HG03571 (cell line): ENCODE results near the gene FBRSL1.

ENCODE experiments used
- ATAC-seq: cut with Tn5 transposase; IDR thresholded peaks from one replicate; pipeline ENCODE4 v1.9.1; 2021; ENCODE audit not compliant: unreplicated experiment

FBRSL1 gene

DNA sequence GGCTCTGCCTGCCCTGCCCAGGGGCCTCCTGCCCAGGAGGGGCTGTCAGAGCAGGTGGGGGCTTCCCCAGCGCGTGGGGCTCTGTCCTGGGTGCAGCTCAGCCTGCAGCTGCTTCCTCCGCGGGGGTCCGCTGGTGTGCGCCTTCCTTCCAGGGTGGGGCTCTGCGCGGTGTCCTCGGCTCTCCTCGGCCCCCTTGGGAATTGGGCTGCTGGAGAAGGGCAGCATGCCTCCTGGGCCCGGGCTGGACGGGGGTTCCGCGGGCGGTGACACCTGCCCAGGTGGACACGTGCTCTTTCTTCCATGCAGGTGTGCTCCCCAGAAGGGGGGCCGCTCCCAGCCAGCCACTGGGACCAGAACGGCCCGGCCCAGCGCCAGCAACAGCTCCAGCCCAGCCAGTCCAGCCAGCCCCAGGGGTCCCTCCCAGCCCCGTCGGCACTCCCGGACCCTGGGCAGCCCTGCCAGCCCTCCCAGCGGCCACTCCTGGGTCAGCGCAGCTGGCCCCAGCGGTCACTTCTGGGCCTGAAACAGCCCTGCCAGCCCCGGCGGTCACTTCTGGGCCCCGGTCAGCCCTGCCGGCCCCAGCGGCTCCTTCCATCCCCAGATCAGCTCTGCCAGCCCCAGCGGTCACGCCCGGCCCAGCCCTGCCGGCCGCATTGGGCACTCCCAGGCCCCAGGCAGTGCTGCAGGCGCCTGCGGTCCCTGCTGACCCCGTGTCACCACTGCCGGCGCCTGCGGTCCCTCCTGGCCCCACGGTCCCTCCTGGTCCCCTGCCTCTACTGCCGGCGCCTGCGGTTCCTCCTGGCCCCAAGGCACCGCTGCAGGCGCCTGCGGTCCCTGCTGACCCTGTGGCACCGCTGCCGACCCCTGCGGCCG, 19.1 kb downstream of the FBRSL1 start:
- no peak for ATAC-seq

GRCh38 chr12:132510111-132510724, 20.3 kb downstream of the FBRSL1 start:
- ATAC-seq: no peak

GRCh38 chr12:132510746-132511477, 21.0 kb downstream of the FBRSL1 start:
- ATAC-seq: no peak

DNA sequence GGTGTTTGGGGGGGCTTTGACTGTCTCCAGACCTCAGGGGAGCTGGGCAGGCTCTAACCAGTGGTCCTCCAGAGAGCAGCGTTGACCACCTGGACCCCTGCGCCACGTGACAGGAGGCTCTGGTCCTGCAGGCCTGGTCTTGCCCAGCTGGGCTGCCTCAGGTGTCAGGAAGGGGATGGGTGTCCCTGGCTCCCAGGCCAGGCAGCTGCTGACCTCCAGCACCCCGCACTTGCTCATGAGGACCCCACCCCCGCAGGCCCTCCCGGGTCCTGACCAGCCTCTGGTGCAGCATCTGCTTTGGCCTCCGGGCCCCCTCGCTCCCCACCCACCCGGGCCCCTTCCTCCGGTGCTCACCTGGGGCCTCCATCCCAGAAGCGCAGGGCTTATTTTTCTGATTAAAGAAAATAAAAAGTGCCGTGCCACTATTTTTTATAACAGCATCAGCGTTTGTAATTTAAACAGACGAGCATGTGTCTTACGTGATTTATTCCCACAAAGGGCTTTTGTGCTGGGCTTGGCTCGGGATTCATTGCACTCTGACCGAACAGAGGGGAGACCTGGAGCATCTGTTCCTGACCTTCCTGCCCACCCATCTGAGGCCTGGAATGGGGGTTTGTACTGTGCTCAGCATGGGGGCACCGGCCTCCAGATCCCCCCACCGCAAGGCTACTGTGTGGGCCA, 21.7 kb downstream of the FBRSL1 start:
- ATAC-seq: no peak

DNA sequence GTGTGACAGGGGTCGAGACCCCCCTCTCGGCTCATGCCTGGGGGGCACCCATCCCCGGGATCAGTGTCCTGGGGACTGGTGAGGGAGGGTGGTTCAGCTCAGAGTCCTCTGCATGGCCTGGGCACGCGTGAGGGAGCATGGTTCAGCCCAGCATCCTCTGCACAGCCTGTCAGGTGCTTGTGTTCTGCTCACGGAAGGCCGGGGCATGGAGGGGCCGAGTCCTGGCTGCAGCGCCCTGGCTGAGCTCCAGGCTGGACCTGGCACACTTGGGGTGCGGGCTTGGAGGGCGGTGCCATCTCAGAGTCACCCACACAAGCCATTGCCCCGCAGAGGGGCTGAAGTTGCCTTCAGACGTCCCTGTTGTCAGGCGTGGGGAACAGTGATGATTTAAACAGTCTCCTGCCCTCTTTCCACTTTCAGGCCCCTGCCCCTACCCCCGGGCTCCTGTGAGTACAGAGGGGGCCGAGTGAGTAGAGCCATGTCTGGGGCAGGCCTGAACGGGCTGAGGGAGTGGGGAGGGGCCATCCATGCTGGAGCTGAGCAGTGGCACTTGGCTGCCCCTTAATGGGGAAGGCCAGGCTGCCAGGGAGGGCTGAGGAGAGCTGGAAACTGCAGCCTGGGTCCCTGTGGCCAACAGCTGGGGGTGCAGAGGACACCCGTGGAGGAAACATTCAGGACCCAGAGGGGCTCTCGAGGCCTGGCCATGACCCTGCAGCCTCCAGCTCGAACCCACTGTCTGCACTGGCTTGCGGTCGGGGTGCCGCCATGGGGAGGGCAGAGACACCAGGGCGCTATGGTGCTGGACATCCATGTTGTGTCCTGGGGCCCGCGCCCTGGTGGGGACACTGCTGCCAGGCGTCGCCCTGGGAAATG, 22.5 kb downstream of the FBRSL1 start:
- ATAC-seq: no peak

- no peak for ATAC-seq
Observed at GRCh38 chr12:132513070-132513398, 23.1 kb downstream of the FBRSL1 start.

GRCh38 chr12:132513458-132514135, 23.6 kb downstream of the FBRSL1 start:
- ATAC-seq: no peak

GRCh38 chr12:132514216-132514820, 24.4 kb downstream of the FBRSL1 start:
- no peak for ATAC-seq

- ATAC-seq: no peak
Observed at GRCh38 chr12:132514838-132515237, 24.9 kb downstream of the FBRSL1 start.

GRCh38 chr12:132516095-132517012, 26.4 kb downstream of the FBRSL1 start:
- ATAC-seq: no peak

DNA sequence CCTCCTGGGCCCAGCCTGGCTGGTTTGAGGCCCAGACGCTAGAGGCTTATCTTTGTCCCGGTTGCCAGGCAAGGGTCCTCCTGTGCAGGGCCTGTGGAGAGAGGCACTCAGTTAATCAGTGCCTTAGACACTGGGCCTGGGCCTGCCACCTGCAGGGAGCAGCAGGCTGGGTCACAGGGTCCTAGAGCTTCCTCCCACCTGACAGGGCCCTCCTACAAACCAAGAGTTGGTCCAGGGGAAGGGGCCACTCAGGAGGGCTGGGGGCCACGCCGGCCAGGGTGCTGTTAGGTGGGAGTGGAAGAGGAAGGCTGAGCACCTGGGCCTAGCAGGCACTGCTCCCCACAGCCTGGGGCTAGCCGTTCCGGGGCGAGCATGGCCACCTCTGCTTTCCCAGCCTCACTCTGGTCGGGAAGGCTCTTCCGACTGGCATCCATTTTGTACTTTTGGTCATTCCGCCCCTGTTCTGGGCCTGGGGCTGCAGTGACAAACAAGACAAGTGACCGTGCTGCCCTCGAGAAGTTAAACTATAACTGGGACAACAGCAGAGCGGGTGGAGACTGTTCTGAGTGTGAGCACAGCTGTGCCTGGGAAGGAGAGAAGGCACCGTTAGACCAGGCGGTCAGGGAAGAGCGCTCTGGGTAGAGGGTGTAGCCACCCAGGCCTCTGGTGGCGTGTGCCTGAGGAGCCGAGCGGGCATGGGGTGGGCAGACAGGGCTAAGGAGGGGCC, 27.2 kb downstream of the FBRSL1 start:
- no peak for ATAC-seq

DNA sequence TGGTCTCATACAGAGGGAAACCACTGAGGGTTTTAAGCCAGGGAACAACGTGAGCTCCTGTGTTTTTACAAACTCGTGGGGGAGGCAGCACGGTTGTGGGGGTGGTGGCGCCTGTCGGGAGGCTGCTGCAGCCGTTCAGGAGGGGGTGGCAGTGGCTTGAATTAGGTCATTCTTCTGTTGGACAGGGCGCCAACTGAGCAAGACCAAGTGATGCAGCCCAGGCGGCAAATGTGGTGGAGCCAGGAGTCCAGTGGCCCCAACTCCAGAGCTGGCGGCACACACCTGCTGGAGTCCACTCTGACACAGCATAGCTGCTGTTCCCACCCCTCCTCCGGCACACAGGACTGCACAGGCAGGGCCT, 27.8 kb downstream of the FBRSL1 start:
- no peak for ATAC-seq

- ATAC-seq: no peak
Observed at GRCh38 chr12:132518354-132518992, 28.5 kb downstream of the FBRSL1 start.

DNA sequence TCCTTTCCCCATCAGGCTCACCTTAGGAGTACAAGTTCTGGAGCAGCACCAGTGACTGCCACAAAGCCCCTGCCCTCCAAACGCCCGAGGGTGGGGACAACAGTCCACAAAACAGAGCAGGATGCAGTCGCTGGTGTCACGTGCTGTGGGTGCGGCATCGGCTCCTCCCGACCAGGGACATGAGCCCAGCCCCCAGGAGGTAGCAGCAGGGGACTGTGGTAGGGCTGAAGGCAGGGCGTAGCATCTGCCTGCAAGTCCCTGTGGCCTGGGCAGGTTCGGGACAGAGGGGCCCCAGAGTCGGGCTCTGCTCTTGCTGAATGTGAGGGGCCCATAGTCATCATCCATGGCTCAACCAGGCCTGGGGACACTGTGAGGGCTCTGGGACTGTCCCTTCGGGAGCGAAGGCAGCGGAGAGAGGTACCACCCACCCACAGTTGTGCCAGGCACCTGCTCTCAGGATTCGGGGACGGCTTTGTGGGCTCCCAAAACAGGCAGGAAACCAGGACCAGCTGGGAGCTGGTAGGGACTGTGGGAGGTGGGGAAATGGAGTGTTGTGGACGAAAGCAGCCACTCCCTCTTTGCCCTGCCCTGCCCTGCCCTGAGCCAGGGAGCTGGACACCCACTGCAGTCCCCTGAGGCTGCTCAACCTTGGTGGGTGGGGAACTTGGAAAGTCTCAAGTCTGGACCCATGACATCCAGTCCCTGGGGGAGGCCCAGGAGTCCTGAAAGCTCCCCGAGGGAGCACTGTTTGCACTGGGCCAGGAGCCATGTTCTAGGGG, 30.7 kb downstream of the FBRSL1 start:
- ATAC-seq: no peak

- ATAC-seq: no peak
Observed at GRCh38 chr12:132521200-132521580, 31.2 kb downstream of the FBRSL1 start.

GRCh38 chr12:132521712-132522292, 31.9 kb downstream of the FBRSL1 start:
- no peak for ATAC-seq
